Esophagus muscularis mucosa (tissue), 4 donors: ENCODE results near the gene TWSG1.

Experiments used
- CTCF ChIP-seq, 3 experiments: fragments of 200-600 bp in 2 of 3; fragments of 450-650 bp in 1 of 3; sonication (generic) in 2 of 3; IDR thresholded peaks; one replicate each; pipeline ENCODE4 v1.5.1; 2017 to 2019; ENCODE audit warnings: antibody characterized with exemption in 3 of 3, mild to moderate bottlenecking in 2 of 3, moderate library complexity in 1 of 3
- EP300 ChIP-seq: sonication (generic); formaldehyde crosslinking; IDR thresholded peaks from one replicate; pipeline ENCODE4 v1.6.1; 2017; ENCODE audit warnings: antibody characterized with exemption
- POLR2AphosphoS5 ChIP-seq, 2 donors: sonication (generic); formaldehyde crosslinking; IDR thresholded peaks; one replicate each; pipeline ENCODE4 v1.6.1; 2017; ENCODE audit warnings: antibody characterized with exemption in 2 of 2

GRCh38 chr18:9405130-9405529, 70.6 kb downstream of the TWSG1 start:
- TF ChIP-seq CTCF (IDR thresholded peaks at IDR 0.05) (no peak), POLR2AphosphoS5 (IDR thresholded peaks at IDR 0.05) (no peak), EP300 (no peak)
